A673 (cell line): ENCODE data around the gene FGF22. TPM values are rescaled to one million over a fixed set of nuclear protein-coding genes. Genes with fewer than 3 reads are reported as not detected.

ENCODE experiments used
- BruUV-seq: library from RNA; stranded (reverse); fragments of 400-500 nt; replicated peaks from 2 replicates; lab custom pipeline; 2021; lab: Mats Ljungman, UMichigan
- CTCF ChIA-PET: fragments of 300-600 bp; sonication (Branson Sonifier 250); formaldehyde crosslinking; loops from one replicate; lab custom pipeline; 2022; ENCODE audit warnings: antibody characterized with exemption; lab: Charles Lee
- POLR2A ChIA-PET: fragments of 300-600 bp; sonication (Branson Sonifier 250); formaldehyde crosslinking; loops from one replicate; lab custom pipeline; 2022; ENCODE audit warnings: antibody characterized with exemption; ENCODE audit not compliant: low non-redundant PET; lab: Charles Lee
- DNase-seq: peaks from one replicate; pipeline ENCODE4 v3.0.0-alpha.2; 2015; ENCODE audit warnings: low spot score
- H3K27ac ChIP-seq: fragments of 200-600 bp; sonication (generic); 2 replicates; pipeline ENCODE4 v1.5.1; 2016; ENCODE audit warnings: mixed run types, low read depth, mild to moderate bottlenecking, mixed read lengths, antibody characterized with exemption, low read length; ENCODE audit not compliant: poor library complexity, severe bottlenecking
- H3K27me3 ChIP-seq: fragments of 200-600 bp; sonication (generic); replicated peaks from 2 replicates; pipeline ENCODE4 v1.6.1; 2017; ENCODE audit warnings: mixed run types, low read depth, mild to moderate bottlenecking, mixed read lengths, antibody characterized with exemption, low read length; ENCODE audit not compliant: insufficient read depth, poor library complexity
- H3K36me3 ChIP-seq: fragments of 200-600 bp; sonication (generic); 2 replicates; pipeline ENCODE4 v1.6.1; 2016; ENCODE audit warnings: mixed run types, mild to moderate bottlenecking, mixed read lengths, antibody characterized with exemption, low read length; ENCODE audit not compliant: insufficient read depth, poor library complexity, severe bottlenecking
- H3K4me1 ChIP-seq: fragments of 200-600 bp; sonication (generic); 2 replicates; pipeline ENCODE4 v1.6.1; 2017; ENCODE audit warnings: mixed run types, mild to moderate bottlenecking, mixed read lengths, antibody characterized with exemption, low read length; ENCODE audit not compliant: insufficient read depth, poor library complexity, severe bottlenecking
- H3K4me3 ChIP-seq: fragments of 200-600 bp; sonication (generic); 2 replicates; pipeline ENCODE4 v1.5.1; 2016; ENCODE audit warnings: low read depth, mixed run types, mild to moderate bottlenecking, mixed read lengths, low read length; ENCODE audit not compliant: poor library complexity, severe bottlenecking
- H3K9me3 ChIP-seq: fragments of 200-600 bp; sonication (generic); 2 replicates; pipeline ENCODE4 v1.6.1; 2016; ENCODE audit warnings: mixed run types, low read depth, mild to moderate bottlenecking, mixed read lengths, antibody characterized with exemption, low read length; ENCODE audit not compliant: poor library complexity, severe bottlenecking
- CTCF ChIP-seq: fragments of 300-800, 200-600 bp; sonication (generic); conservative IDR thresholded peaks from 2 replicates; pipeline ENCODE4 v1.5.1; 2017; ENCODE audit warnings: low read depth, mild to moderate bottlenecking, antibody characterized with exemption, low read length, moderate library complexity, mixed read lengths
- EZH2 ChIP-seq: fragments of 200-600 bp; sonication (generic); IDR thresholded peaks from 2 replicates; pipeline ENCODE4 v1.6.1; 2017; ENCODE audit warnings: borderline replicate concordance, low read depth, mild to moderate bottlenecking, mixed read lengths, antibody characterized with exemption, low read length; ENCODE audit not compliant: poor library complexity, severe bottlenecking
- intact Hi-C: fragments of 100-400 bp; cut with micrococcal nuclease; formaldehyde crosslinking; loops from one replicate; pipeline ENCODE4 v1.10.0; 2022; ENCODE audit not compliant: unreplicated experiment
- total RNA-seq: library from RNA; stranded (reverse); gene quantifications from 2 replicates; pipeline ENCODE4 v1.2.3, GENCODE V29; 2021

The FGF22 gene
- total RNA-seq, 1 experiment from 2014 or later: 0.19 TPM

GRCh38 chr19:596263-596655, 43.4 kb upstream of the FGF22 start:
- TF ChIP-seq EZH2 (no peak), CTCF (no peak)
- ChIA-PET POLR2A (no interaction called here), CTCF (no interaction called here)

GRCh38 chr19:597406-598315, 42.0 kb upstream of the FGF22 start:
- Histone ChIP-seq H3K27ac (no peak overlapping the region), H3K27me3 (no peaks in the 10 kb centered on the region), H3K9me3 (no peaks in the 10 kb centered on the region), H3K36me3 (no peaks in the 10 kb centered on the region), H3K4me3 (no peak overlapping the region), H3K4me1 (no peaks in the 10 kb centered on the region)
- DNase-seq: no peak
- ChIA-PET CTCF (no interaction called here), POLR2A (no interaction called here)
- no peak for TF ChIP-seq EZH2
- no peak for TF ChIP-seq CTCF
- no TSS peak for BruUV-seq
- intact Hi-C loops: no loop called here

More at GRCh38 chr19:596263-596655, 43.4 kb upstream of the FGF22 start:
- H3K4me3 ChIP-seq: no peak overlapping the region
- H3K9me3 ChIP-seq: no peaks in the 10 kb centered on the region
- intact Hi-C loops: no loop called here
- H3K4me1 ChIP-seq: peaks cover under 1% of the 10 kb centered on the region
- no peak for DNase-seq
- H3K36me3 ChIP-seq: no peaks in the 10 kb centered on the region
- H3K27ac ChIP-seq: no peak overlapping the region
- no TSS peak for BruUV-seq
- no peaks in the 10 kb centered on the region for H3K27me3 ChIP-seq

- no peaks in the 10 kb centered on the region for H3K9me3 ChIP-seq
- POLR2A ChIA-PET: no interaction called here
- no TSS peak for BruUV-seq
- no peak for DNase-seq
- TF ChIP-seq EZH2: no peak
- no peak for TF ChIP-seq CTCF
- no peaks in the 10 kb centered on the region for H3K4me1 ChIP-seq
- no peaks in the 10 kb centered on the region for H3K27me3 ChIP-seq
- intact Hi-C loops: no loop called here
- CTCF ChIA-PET: no interaction called here
- no peaks in the 10 kb centered on the region for H3K36me3 ChIP-seq
- H3K27ac ChIP-seq: no peak overlapping the region
- no peak overlapping the region for H3K4me3 ChIP-seq
Observed at GRCh38 chr19:601310-601709, 38.4 kb upstream of the FGF22 start.
